GM12872 (cell line): ENCODE data around the gene MUC22.

Experiments used
- TF ChIP-seq, protein P1 (sequence below): IDR thresholded peaks from 3 replicates; pipeline ENCODE4 v1.5.1; 2011; ENCODE audit warnings: low read depth, mild to moderate bottlenecking, low read length, moderate library complexity; ENCODE audit not compliant: insufficient read depth

MUC22 gene

GRCh38 chr6:31001281-31001888, 8.9 kb upstream of the MUC22 start:
- TF ChIP-seq, protein P1, sequence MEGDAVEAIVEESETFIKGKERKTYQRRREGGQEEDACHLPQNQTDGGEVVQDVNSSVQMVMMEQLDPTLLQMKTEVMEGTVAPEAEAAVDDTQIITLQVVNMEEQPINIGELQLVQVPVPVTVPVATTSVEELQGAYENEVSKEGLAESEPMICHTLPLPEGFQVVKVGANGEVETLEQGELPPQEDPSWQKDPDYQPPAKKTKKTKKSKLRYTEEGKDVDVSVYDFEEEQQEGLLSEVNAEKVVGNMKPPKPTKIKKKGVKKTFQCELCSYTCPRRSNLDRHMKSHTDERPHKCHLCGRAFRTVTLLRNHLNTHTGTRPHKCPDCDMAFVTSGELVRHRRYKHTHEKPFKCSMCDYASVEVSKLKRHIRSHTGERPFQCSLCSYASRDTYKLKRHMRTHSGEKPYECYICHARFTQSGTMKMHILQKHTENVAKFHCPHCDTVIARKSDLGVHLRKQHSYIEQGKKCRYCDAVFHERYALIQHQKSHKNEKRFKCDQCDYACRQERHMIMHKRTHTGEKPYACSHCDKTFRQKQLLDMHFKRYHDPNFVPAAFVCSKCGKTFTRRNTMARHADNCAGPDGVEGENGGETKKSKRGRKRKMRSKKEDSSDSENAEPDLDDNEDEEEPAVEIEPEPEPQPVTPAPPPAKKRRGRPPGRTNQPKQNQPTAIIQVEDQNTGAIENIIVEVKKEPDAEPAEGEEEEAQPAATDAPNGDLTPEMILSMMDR, result no peak

- TF ChIP-seq, protein P1, result no peak
These were observed 7.8 kb upstream of the MUC22 start for GRCh38 chr6:31002471-31002870.

- TF ChIP-seq, protein P1, result no peak
These were observed 5.5 kb upstream of the MUC22 start for GRCh38 chr6:31004794-31005193.

GRCh38 chr6:31005249-31006020, 4.8 kb upstream of the MUC22 start:
- TF ChIP-seq, protein P1, result no peak

DNA sequence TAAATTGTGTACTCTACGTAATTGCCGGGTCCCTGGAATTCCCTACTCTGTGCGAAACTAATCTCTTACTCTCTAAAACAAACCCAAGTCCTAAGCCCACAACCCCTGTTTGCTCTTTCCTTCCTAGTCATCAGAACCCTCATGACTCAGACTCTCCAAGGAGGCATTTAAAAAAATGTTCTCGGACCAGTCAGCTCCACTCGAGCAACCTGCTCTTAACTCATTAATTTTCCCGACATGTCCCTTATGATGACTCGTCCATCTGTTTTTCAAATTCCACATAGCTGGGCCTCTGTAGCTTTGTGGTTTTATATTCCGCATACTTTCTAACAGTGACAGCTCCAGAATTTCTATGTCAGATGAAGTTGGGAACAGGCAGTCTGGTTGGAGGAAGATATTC, 2.6 kb upstream of the MUC22 start:
- TF ChIP-seq, protein P1, result no peak

- TF ChIP-seq, protein P1, result no peak
These were observed 2.1 kb upstream of the MUC22 start for GRCh38 chr6:31008165-31008564.

DNA sequence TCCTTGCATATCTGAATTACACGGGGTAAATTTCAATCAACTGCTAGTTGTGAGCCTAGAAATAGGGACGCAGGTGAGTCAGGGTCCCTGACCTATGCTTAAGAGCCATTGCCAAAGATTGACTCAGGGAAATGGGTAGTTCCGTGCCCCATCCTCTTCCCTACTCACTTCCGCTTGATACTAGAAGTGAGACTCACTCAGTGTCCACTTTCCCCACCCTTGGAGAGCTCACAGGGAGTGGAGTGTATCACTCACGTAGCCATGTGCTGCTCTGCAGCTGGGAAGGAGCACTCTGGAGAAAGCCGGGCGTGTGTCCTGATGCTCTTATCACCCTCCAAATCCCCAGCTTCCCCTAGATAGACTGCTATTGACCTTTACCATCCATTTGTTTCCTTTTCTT, 543 bp upstream of the MUC22 start:
- TF ChIP-seq, protein P1, result no peak
